ENCODE results near the gene TAF12. TPM values are rescaled to one million over a fixed set of nuclear protein-coding genes. Genes with fewer than 3 reads are reported as not detected.

TAF12 gene
- total RNA-seq, 1 donor from 2014 or later: 21.7 TPM

DNA sequence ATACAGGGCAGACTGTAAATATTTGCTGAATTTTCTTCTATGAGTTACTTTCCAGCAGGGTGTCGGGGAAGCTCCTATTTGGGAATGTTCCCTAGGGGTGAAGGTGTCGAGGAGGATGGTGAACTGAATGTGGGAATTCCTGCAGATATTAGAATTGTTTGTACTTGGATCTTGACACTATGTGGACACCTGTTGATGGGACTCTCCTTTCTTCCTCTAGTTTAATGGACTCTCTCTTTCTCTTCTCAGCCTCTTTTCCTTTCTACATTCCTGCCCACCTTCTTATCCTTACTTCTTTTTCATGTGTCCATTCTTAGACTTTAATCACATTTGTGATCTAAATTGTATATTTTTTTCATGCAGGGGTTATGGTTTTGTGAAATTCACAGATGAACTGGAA, 75.9 kb downstream of the TAF12 start:
- Mint-ChIP-seq H3K4me3 (ENCODE audit: unreplicated experiment) (no peak overlapping the region), H3K27ac (ENCODE audit: unreplicated experiment) (no peak overlapping the region), H3K4me1 (ENCODE audit: unreplicated experiment) (no peaks in the 10 kb centered on the region), H3K9me3 (ENCODE audit: unreplicated experiment) (no peaks in the 10 kb centered on the region), H3K27me3 (ENCODE audit: unreplicated experiment) (no peaks in the 10 kb centered on the region), H3K36me3 (ENCODE audit: unreplicated experiment) (peaks cover 35% of the 10 kb centered on the region)
- DNase-seq (ENCODE audit: extremely low spot score, unreplicated experiment): no peak
- TF ChIP-seq, protein P1, sequence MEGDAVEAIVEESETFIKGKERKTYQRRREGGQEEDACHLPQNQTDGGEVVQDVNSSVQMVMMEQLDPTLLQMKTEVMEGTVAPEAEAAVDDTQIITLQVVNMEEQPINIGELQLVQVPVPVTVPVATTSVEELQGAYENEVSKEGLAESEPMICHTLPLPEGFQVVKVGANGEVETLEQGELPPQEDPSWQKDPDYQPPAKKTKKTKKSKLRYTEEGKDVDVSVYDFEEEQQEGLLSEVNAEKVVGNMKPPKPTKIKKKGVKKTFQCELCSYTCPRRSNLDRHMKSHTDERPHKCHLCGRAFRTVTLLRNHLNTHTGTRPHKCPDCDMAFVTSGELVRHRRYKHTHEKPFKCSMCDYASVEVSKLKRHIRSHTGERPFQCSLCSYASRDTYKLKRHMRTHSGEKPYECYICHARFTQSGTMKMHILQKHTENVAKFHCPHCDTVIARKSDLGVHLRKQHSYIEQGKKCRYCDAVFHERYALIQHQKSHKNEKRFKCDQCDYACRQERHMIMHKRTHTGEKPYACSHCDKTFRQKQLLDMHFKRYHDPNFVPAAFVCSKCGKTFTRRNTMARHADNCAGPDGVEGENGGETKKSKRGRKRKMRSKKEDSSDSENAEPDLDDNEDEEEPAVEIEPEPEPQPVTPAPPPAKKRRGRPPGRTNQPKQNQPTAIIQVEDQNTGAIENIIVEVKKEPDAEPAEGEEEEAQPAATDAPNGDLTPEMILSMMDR (IDR thresholded peaks at IDR 0.05): no peak

DNA sequence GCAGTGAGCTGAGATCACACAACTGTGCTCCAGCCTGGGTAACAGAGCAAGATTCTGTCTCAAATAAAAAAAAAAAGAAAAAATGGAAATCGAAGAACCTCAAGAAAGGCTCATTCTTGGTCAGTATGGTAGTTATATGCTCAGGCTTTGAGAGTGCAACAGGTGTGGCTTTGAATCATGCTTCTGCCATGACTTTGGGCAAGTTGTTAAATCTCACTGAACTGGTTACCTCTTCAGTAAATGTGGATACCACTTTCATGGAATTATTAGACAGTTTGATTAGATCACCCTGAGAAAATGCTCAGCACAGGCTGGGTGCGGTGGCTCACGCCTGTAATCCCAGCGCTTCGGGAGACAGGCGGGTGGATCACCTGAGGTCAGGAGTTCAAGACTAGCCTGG, 77.1 kb downstream of the TAF12 start:
- H3K36me3 Mint-ChIP-seq (ENCODE audit: unreplicated experiment): peaks cover 38% of the 10 kb centered on the region
- DNase-seq (ENCODE audit: extremely low spot score, unreplicated experiment): no peak
- no peak overlapping the region for H3K27ac Mint-ChIP-seq (ENCODE audit: unreplicated experiment)
- H3K27me3 Mint-ChIP-seq (ENCODE audit: unreplicated experiment): no peaks in the 10 kb centered on the region
- no peak overlapping the region for H3K4me3 Mint-ChIP-seq (ENCODE audit: unreplicated experiment)
- TF ChIP-seq, protein P1 (IDR thresholded peaks at IDR 0.05): no peak
- H3K4me1 Mint-ChIP-seq (ENCODE audit: unreplicated experiment): no peaks in the 10 kb centered on the region
- no peaks in the 10 kb centered on the region for H3K9me3 Mint-ChIP-seq (ENCODE audit: unreplicated experiment)

DNA sequence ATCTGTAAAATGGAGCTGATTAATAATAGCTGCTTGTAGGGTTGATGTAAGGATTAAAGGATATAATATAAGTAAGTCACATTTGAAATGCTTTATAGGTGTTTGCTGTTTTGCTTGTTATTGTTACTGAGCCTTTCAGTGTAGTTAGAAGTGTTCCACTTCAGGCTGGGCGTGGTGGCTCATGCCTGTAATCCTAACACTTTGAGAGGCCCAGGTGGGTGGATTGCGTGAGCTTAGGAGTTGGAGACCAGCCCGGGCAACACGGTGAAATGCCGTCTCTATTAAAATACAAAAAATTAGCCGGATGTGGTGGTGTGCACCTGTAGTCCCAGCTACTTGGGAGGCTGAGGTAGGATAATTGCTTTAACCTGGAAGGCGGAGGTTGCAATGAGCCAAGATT, 77.8 kb downstream of the TAF12 start:
- Mint-ChIP-seq H3K27me3 (ENCODE audit: unreplicated experiment) (no peaks in the 10 kb centered on the region), H3K4me3 (ENCODE audit: unreplicated experiment) (no peak overlapping the region), H3K9me3 (ENCODE audit: unreplicated experiment) (no peaks in the 10 kb centered on the region), H3K36me3 (ENCODE audit: unreplicated experiment) (peaks cover 40% of the 10 kb centered on the region), H3K27ac (ENCODE audit: unreplicated experiment) (no peak overlapping the region), H3K4me1 (ENCODE audit: unreplicated experiment) (no peaks in the 10 kb centered on the region)
- DNase-seq (ENCODE audit: extremely low spot score, unreplicated experiment): no peak
- TF ChIP-seq, protein P1 (IDR thresholded peaks at IDR 0.05): no peak

DNA sequence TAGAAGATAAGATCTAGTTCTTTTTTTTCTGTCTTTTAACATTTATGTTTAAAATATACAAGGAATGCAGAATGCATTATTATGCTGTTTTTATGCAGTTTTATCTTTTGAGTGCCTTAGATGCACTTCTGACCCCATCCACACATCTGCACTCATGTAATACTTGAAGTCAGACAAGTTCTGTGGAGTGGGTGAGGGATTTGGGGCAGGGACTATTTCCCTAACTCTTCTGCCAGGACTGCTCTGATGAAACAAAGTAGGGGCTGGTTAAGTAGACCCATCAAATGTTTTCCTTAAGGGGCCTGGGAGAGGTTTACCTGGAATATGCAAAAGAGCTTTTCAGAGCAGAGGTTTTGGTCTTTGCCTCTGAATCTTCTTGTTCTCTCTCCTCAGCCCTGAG, 78.6 kb downstream of the TAF12 start:
- Mint-ChIP-seq H3K36me3 (ENCODE audit: unreplicated experiment) (peaks cover 44% of the 10 kb centered on the region), H3K9me3 (ENCODE audit: unreplicated experiment) (no peaks in the 10 kb centered on the region), H3K27ac (ENCODE audit: unreplicated experiment) (no peak overlapping the region), H3K4me3 (ENCODE audit: unreplicated experiment) (no peak overlapping the region), H3K4me1 (ENCODE audit: unreplicated experiment) (no peaks in the 10 kb centered on the region), H3K27me3 (ENCODE audit: unreplicated experiment) (no peaks in the 10 kb centered on the region)
- DNase-seq (ENCODE audit: extremely low spot score, unreplicated experiment): no peak
- TF ChIP-seq, protein P1 (IDR thresholded peaks at IDR 0.05): no peak

DNA sequence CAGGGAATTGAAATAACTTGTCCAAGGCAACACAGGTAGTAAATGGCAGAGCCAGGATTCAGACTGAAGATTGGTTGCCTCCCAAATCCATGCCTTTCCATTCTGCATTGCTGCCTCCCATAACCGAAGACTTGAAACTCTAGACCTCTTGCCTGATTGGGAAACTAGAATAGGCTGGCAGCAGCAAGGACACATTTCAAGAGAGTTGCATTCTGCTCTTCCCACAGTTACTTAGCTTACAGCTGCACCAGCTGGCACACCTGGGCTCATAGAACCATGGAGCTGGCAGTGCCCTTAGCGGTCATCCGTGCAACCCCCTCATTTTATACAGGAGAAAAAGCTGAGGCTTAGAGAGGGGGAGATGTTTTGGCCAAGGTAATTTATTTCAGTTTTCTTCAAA, 82.0 kb downstream of the TAF12 start:
- peaks cover 37% of the 10 kb centered on the region for H3K36me3 Mint-ChIP-seq (ENCODE audit: unreplicated experiment)

More for the DNA sequence above, 82.0 kb downstream of the TAF12 start:
- H3K27ac Mint-ChIP-seq (ENCODE audit: unreplicated experiment): no peak overlapping the region
- H3K9me3 Mint-ChIP-seq (ENCODE audit: unreplicated experiment): no peaks in the 10 kb centered on the region
- TF ChIP-seq, protein P1 (IDR thresholded peaks at IDR 0.05): no peak
- DNase-seq (ENCODE audit: extremely low spot score, unreplicated experiment): no peak
- H3K27me3 Mint-ChIP-seq (ENCODE audit: unreplicated experiment): no peaks in the 10 kb centered on the region
- no peak overlapping the region for H3K4me3 Mint-ChIP-seq (ENCODE audit: unreplicated experiment)
- H3K4me1 Mint-ChIP-seq (ENCODE audit: unreplicated experiment): no peaks in the 10 kb centered on the region

Other genes with a start within 250 kb of the TAF12 start
- 22.9 and 25.0 TPM in 2 replicates for gene RCC1, start 137.0 kb downstream of the TAF12 start, total RNA-seq
- gene TRNAU1AP, start 90.0 kb downstream of the TAF12 start, total RNA-seq: 21.2 and 23.3 TPM in 2 replicates
- 0.56 and 1.6 TPM in 2 replicates for gene RAB42, start 50.8 kb downstream of the TAF12 start, total RNA-seq
- not detected in 2 replicates for gene RNU11, start 5.5 kb upstream of the TAF12 start, total RNA-seq
- 17.1 and 17.9 TPM in 2 replicates for gene GMEB1, start 25.7 kb upstream of the TAF12 start, total RNA-seq
- gene YTHDF2, start 93.9 kb upstream of the TAF12 start, total RNA-seq: 82.6 and 83.7 TPM in 2 replicates
- 0.27 and 0.34 TPM in 2 replicates for gene OPRD1, start 169.1 kb upstream of the TAF12 start, total RNA-seq

Data from osteocyte (in vitro differentiated cells).